Lung microvascular endothelial cell (primary cell): ENCODE data around the gene MAPK10. TPM values are rescaled to one million over a fixed set of nuclear protein-coding genes. Genes with fewer than 3 reads are reported as not detected.

ENCODE experiments used
- DNase-seq, 2 donors: peaks; one replicate each; pipeline versions ENCODE4 v3.0.0 to v3.0.0-alpha.2; 2010; ENCODE audit warnings: low read depth in 2 of 2
- total RNA-seq: library from RNA; depleted of rRNA; stranded (reverse); fragments of >200 nt; gene quantifications from 2 replicates; pipeline ENCODE4 v1.2.1, GENCODE V29; 2014

MAPK10 gene
- total RNA-seq: under 0.01 TPM in 2 replicates

DNA sequence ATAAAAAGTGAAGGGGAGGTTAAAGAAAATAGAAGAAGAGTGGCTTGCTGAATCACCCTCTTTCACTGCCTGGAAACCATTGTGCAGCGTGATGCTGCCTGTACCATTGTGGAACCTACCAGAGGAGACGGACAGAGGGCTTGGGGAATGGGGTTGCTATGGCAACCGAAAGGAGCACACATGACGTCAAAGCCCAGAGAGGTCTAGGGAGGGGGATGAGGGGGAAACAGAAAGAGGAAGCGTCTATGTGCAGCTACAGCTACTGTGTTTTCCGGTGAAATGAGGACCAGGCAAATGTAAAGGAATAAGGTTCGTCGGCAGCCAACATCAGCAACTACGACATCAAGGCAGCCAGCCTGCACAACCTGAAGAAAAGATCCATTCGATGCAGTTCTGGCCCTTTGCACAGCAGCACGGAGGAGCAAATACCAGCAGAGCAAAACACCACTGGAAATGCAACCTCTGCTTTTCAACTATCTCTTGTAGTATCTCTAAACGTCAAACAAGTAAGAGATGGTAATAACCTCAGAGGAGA lies at the start of gene MAPK10:
Gene MAPK10 (minus strand): TSS at position 110 of the 535 bp plus-strand sequence.
- peak; percentile 61 to 74 for DNase-seq

DNA sequence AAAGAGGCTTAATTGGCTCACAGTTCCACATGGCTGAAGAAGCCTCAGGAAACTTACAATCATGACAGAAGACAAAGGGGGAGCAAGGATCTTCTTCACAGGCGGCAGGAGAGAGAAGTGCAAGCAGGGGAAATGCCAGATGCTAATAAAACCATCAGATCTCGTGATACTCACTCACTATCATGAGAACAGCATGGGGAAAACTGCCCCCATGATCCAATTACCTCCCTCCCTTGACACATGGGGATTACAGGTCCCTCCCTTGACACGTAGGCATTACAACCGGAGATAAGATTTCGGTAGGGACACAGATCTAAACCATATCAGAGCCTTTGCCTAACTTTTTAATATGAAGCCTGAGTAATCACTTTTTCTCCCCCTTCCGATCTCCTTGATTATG lies 43.7 kb upstream of the MAPK10 start:
- DNase-seq: no peak

DNA sequence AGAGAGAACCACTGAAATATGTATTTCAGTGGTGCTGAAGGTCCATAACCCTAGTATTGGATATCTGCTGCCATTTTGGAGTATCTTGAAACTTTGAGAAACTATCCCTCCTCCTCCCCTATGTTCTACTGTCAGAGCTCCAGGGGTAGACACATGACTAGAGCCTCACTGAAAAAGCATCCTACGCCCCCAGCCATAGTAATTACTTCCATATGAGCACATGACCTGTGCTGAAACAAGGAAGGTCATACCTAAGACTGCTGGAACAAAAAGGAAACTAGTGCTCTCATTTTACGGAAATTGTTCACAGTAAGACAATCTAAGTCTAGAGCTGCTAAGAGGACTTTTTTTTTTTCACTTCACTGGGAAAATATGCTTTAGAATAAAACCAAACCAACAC lies 42.0 kb upstream of the MAPK10 start:
- DNase-seq: no peak

DNA sequence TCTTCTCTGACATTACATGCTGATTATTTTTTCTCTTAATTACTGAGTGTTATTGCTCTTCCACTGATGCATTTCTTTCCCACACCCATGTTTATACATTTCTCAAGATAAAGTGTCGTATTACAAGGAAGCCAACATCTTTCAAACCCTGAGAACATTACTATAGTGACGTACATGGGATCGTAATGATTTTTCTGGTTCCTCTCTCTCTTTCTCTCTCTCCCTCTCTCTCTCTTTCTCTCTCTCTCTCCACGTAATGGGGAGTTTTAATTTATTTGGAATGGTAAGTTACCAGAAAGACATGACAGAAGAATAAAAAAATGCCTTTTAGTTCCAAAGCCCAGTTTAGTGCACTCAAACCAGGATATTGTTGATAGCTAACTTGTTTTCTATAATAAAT lies 40.4 kb upstream of the MAPK10 start:
- DNase-seq: no peak

DNA sequence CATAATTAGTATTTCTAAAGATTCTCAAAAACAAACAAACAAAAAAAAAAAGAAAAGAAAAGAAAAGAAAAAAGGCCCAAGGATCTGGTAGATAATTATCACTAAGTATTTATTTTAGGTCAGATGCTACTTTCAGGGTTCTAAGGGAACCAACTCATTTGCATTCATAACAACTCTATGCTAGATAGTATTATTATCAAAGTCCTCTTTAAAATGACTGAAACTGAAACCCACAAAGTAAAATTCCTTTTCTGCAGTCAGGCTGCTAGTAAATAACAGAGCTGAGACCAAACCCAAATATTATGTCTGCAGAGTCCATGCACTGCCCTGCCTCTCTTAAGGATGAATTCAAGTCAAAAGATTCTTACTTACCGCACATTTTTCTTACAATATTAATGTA lies 38.3 kb upstream of the MAPK10 start:
- DNase-seq: no peak

DNA sequence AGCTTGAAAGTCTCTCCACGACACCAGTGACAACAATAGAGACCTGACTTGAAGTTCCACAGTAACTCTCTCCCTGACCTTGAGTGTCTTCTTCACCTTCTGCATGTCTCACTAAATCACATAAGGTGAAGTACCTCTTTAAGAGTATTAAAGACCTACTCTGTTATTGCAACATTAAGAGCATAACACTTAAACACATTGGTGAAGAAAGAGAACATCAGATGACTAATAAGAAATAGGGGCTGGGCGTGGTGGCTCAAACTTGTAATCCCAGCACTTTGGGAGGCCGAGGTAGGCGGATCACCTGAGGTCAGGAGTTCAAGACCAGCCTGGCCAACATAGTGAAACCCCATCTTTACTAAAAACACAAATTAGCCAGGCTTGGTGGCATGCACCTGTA lies 33.9 kb upstream of the MAPK10 start:
- no peak for DNase-seq

DNA sequence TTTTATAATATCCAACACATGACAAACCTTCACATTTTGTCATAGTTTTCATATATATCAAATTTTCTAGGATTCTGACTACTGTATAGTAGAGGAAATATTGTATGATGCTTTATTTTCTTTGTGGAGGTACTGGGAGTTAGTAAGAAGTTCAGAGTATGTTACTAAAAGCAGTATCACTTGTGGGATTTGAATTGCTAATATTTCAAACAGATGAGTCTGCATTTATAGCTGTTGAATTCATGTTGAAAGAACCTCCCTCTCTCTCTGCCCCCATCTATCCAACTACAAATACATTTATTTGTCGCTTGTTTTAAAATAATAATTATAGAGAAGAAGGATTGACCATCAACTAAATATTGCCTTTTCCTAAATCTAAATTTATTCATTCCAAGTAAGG lies 29.8 kb upstream of the MAPK10 start:
- DNase-seq: no peak

DNA sequence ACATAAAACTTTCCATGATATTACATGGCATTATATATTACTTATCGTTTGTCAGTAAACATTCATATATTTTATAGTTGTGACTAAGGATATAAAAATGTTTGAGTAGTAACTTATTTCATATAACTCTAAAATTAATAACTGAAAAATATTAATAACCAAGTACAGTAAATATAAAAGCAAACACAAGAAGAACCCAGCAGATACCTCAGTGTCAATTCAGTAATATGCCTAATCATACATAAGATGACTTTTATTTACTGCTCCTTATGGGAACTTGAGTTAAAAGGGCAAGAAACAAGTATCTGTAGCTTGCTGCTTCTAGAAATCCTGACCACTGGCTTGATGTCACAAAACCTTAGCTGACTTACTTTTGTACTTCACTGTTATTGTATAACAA lies 28.4 kb upstream of the MAPK10 start:
- no peak for DNase-seq

DNA sequence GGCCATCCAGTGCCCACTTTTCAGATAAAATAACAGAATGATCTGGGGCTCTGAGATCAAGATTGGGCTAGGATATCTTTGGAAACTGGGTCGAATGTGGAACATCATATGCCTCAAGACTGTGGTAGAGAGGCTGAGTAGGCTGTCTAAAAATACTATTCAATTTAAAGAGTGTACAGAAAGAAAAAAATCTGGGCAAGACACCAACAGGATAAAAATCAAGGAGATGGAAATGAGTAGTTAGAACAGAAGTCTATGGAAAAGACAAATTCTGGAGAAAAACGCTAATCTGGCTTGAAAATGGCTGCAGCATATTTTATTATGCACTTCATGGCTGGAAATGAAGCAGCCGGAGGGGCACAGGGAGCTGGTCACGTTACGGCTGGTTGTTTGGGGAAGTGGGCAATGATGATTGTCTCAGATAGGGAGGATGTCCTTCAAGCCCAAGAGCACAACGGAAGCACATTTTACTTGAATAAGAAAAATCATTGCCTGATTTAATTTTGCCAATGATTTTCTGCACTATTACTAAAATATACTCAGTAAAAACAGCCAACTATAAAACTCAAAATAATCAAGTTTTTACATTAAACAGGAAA lies 27.1 kb upstream of the MAPK10 start:
- DNase-seq: no peak

DNA sequence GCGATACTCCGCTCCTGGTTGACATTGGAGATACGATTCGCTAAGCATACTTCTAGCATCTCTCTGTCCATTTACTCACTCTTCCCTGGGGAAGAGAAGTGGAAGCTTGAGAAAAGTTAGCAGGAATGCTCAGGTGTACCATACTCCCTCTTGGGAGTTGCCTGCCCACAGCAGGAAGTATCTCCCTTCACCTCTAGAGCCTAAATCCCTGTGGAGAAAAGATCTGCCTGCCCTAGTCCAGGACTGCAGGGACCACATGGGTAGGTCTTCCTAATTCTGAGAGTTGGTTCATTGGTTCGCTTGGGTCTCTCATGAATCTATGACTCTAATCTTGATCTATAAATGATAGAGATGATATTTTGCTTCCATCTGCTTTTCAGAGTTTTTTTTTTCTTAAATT lies 26.3 kb upstream of the MAPK10 start:
- no peak for DNase-seq

DNA sequence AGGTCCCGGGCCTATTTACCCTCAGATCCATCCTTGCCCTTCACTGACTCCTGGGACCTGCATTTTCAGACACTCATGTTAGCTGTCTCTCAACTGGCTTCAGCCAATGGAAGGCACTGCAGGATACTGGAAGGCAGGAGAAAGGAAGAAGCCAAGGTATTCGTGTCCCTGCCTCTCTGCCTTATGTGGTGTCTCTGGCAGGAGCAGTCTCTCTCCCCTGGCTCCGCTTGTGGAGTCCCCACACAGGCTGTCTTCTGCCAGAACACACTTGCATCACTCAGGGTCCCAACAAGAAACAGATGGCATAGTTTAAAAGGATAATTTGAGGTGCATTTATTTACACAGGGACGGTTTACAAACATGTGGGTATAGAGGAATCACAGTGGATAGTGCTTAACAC lies 21.6 kb upstream of the MAPK10 start:
- no peak for DNase-seq

DNA sequence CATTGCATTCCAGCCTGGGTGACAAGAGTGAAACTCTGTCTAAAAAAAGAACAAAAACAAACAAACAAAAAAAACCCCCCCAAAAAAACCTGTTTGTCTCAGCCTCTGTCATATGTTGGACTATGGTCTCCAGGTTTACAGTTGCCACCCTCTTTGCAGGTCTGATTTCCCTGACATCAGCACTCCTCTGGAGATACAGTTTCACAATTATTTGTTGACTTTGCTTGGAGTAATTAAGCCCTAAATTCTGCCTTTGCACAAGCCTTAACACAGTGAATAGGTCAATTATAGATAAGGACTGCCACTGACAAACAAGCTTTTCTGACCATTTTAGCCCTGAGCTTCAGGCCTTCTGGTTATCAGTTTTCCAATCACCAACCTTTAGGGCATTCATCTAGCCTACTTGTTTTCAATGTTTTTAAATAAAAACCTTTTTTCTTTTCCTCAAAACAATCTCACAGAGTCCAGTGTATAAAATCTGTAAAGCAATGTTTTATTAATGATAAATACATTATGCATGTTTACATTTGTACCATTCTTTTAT lies 20.4 kb upstream of the MAPK10 start:
- no peak for DNase-seq

DNA sequence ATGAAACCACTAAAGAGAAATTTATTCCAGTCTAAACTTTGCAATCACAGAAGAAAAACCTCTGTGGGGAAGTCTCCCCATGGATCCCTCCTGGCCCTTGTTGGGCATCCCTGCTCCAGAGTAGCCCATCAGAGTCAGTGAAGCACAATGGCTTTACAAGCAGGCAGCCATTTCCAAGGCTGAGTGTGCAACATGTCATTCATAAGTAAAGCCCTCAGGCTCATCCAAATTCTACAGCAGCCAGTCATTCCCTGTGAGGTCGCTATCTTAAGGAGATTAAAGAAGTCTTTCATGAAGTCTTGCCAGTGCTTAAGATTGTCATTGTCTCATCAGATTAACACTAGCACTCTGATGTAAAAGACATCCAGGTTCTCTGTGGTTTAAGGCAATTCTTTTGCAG lies 17.0 kb upstream of the MAPK10 start:
- no peak for DNase-seq

DNA sequence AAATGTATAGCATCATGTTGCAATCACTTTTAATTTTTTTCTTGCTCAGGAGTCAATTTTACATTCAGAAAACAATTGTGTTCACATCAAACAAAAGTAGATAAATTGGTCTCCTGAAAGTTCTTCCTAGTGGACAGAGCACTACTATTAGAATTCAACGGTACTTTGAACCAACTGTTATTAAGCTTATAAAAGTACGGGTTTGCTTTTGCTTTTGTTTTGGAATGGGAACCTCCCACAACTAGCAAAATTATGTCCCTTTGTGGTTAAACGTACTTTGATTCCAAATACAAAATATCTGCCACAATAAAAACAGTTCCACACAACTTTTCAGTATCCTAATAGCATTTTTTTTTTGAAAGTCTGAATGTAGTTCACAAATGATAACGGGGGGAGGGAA lies 8.6 kb upstream of the MAPK10 start:
- DNase-seq: no peak

DNA sequence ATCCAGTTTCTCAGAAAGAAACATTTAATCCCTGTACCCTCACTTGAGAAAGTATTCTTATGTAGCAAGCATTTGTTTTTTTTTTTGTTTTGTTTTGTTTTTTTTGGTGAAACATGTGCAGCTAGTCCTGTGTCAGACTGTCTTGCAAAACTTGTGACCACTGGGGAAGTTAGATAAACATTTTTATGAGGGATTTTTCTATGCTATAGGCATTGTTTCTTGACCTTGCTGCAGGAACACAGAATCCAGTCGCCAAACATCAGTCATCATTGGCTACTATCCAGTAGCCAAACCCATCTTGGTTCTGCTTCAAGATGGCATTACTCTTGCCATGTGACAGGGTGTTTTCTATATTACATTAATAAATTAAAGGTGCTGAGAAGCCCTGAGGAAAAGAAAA lies 7.7 kb upstream of the MAPK10 start:
- no peak for DNase-seq

DNA sequence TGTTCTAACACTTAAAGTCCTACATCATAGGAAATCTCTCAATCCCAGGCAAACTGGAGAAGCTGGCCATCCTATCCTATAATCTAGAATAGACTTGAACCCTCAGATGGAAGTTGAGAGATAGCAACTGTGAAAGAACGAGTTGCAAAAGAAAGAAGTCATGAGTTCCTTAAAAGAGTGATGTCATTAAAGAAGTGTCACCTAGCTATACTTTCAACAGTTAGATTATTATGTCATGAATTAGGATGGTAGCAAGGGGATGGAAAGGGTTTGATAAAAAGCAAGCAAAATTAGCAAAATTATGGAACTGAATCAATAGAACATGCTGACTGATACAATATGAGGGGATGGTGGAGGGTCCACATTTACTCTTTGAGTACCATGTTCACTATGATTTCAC lies 7.1 kb upstream of the MAPK10 start:
- no peak for DNase-seq

DNA sequence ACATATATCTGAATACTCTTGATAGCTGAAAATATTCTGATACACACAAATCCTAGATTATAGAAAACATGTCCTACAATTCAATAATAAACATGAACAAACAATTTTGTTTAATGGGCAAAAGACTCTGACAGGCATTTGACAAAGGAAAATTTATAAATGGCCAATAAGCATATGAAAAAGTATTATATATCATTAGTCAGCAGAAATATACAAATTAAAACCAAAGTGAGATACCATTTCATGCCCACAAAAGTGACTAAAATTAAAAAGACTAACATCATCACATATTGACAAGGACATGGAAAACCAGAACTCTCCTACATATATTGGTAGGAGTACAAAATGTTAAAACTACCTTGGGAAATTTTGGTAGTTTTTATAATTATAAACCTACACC lies 2.7 kb upstream of the MAPK10 start:
- DNase-seq: no peak

DNA sequence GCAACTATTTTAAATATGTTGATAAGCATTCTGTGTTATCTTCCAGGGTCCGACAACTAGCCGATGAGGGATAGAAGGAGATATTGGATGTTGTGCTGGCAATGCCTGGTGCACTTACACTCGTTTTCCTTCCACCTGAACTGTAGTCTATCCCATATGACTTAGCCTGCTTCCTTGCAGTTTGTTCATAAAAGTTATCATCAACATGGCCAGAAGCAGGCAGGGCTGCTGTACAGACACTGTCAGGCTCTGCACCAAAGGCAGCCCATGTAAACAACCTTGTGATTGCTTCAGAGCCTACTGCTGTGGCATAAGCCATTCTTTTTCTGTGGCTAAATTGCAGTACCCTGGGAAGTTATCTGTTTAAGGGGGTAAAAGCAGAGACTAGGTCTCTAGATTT lies 1.6 kb downstream of the MAPK10 start:
- DNase-seq: no peak

DNA sequence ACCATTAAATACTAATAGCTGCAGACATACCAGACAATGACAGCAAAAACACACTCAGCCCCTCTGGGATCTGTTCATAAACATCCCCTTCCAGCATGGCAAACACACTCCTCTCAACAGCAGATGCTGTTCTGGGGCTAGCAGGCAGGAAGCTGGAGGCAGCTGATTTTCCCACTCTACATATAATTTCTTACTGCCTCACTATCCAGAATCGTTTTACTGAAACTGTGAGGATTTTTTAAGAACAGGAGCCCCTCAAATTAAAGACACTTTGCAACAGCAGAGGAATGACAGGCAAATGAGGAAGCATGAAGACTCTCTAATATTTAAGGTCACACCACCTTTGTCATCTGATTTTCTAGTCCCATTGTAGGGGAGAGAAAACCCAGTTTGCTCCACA lies 2.2 kb downstream of the MAPK10 start:
- DNase-seq: no peak

DNA sequence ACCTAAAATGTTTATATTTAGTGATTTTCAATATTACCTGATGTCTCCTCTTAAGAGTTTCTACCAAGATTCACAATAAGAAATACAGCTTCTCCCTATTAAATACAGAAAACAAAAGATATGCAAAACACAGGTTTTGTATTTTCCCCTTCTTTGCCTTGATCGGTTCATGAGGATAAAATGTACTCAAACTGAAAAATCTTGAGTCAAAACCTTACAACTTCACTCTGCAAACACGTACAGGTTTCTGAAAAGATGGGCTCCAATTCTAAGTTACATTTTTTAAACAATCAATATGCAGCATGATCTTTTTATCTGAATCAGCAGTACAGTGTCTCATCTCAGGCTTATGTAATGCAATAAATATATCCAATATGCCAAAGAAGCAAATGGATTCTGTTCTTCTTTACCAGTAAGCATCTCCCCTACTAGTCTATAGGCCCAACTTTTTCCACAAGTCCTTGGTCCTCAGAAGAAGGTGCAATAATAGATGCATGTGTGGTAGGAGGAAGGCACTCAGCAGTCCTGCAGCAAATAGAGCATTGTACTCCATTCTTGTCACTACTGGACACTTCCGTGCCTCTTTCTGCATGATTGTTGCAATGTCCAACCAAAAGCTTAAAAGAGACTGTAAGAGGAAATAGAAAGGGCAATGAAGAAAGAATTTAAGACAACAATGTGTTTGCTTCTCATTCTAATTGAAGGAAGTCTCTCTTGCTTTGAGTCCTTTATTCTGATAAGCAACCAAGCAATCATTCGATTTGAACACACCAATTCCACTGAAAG lies 3.2 kb downstream of the MAPK10 start:
- no peak for DNase-seq

DNA sequence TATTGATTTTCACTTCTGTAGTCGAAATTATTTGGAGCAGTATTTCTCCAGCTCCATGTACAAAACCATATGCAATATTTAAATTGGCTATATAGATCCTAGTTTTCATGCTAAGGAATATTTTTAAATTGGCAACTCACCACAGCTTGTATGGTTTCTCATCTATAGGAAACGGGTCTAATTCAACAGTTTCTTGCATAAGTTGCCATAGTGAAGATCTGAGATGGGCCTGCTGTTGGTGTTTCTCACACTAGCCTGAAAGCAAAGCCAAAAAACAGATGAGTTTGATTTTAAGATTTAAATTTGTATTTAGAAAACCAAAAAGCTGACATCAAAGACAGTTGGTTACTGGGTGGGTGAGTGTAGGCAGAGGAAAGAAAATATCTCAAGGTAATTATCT lies 5.5 kb downstream of the MAPK10 start:
- no peak for DNase-seq

DNA sequence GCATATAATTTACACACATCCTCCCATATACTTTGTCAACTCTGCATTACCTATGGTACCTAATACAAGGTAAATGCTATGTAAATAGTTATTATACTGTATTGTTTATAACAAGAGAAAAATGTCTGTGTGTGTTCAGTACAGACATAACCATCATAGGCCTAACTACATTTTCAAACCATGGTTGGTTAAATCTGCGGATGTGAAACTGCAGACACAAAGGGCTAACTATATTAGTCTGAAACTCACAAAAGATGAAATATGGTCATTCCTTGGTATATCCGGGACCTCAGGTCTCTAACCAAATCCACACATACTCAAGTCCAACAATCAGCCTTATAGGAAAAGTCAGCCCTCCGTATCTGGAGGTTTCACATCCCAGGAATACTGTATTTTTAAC lies 13.5 kb downstream of the MAPK10 start:
- DNase-seq: no peak

DNA sequence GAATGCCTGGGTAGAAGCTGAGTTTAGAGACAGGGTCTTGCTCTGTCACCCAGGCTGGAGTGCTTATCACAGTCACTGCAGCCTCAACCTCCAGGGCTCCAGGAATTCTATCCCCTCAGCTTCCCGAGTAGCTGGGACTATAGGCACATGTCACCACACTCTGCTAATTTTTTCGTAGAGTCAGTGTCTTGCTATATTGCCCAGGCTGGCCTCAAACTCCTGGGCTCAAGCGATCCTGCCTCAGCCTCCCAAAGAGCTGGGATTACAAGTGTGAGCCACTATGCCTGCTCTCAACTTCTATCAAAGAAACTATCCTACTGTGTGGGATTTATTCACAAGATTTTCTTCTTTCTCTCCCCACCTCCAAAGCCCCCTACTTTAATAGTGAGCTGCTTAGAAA lies 15.7 kb downstream of the MAPK10 start:
- no peak for DNase-seq
